Ecto neural progenitor cell (in vitro differentiated cells): ENCODE measurements around the gene PRTFDC1.
"Not testable (repeated sequence)": the region's sequence is repeated elsewhere in the genome, so short reads cannot be mapped to it uniquely, and the experiment has no call there.

ENCODE experiments used
- DNase-seq: peaks from one replicate; pipeline ENCODE4 v3.0.0-alpha.2; 2018; ENCODE audit warnings: low spot score

Gene PRTFDC1

GRCh38 chr10:24952143-24952706 lies at the start of gene PRTFDC1:
TSS of gene PRTFDC1 (minus strand) at chr10:24952606. CDS start at chr10:24952575, 31 bp downstream.
- DNase-seq, result peak; percentile 66

- no peak for DNase-seq
These were observed 45.6 kb upstream of the PRTFDC1 start for GRCh38 chr10:24998044-24998443.

GRCh38 chr10:24995072-24995471 lies 42.7 kb upstream of the PRTFDC1 start:
- no peak for DNase-seq

- DNase-seq, result no peak
These were observed 41.0 kb upstream of the PRTFDC1 start for GRCh38 chr10:24993237-24993958.

GRCh38 chr10:24992512-24993133 lies 40.2 kb upstream of the PRTFDC1 start:
- DNase-seq, result no peak

- DNase-seq, result no peak
These were observed 38.9 kb upstream of the PRTFDC1 start for GRCh38 chr10:24991298-24991697.

GRCh38 chr10:24989867-24990266 lies 37.5 kb upstream of the PRTFDC1 start:
- DNase-seq, result no peak

- no peak for DNase-seq
These were observed 36.6 kb upstream of the PRTFDC1 start for GRCh38 chr10:24988831-24989640.

- no peak for DNase-seq
These were observed 32.5 kb upstream of the PRTFDC1 start for GRCh38 chr10:24984906-24985305.

GRCh38 chr10:24983946-24984345 lies 31.5 kb upstream of the PRTFDC1 start:
- no peak for DNase-seq

GRCh38 chr10:24983130-24983529 lies 30.7 kb upstream of the PRTFDC1 start:
- DNase-seq, result no peak

- no peak for DNase-seq
These were observed 30.1 kb upstream of the PRTFDC1 start for GRCh38 chr10:24982319-24983112.

- no peak for DNase-seq
These were observed 28.8 kb upstream of the PRTFDC1 start for GRCh38 chr10:24981161-24981710.

GRCh38 chr10:24979685-24980084 lies 27.3 kb upstream of the PRTFDC1 start:
- no peak for DNase-seq

GRCh38 chr10:24974976-24975375 lies 22.6 kb upstream of the PRTFDC1 start:
- no peak for DNase-seq

- no peak for DNase-seq
These were observed 20.8 kb upstream of the PRTFDC1 start for GRCh38 chr10:24973163-24973562.

- no peak for DNase-seq
These were observed 19.0 kb upstream of the PRTFDC1 start for GRCh38 chr10:24971374-24971773.

- no peak for DNase-seq
These were observed 17.5 kb upstream of the PRTFDC1 start for GRCh38 chr10:24969841-24970281.

- not testable (repeated sequence) for DNase-seq
These were observed 16.5 kb upstream of the PRTFDC1 start for GRCh38 chr10:24968951-24969350.

- no peak for DNase-seq
These were observed 15.9 kb upstream of the PRTFDC1 start for GRCh38 chr10:24968349-24968748.

- no peak for DNase-seq
These were observed 14.6 kb upstream of the PRTFDC1 start for GRCh38 chr10:24966962-24967481.
